GM23338 (cell line): ENCODE results near the gene MGAT3. TPM values are rescaled to one million over a fixed set of nuclear protein-coding genes. Genes with fewer than 3 reads are reported as not detected.

Source experiments
- ATAC-seq: fragments of 200-7000 bp; cut with Tn5 transposase; 3 replicates; pipeline ENCODE4 v1.9.1; 2020
- DNase-seq: peaks from one replicate; pipeline ENCODE4 v3.0.0-alpha.2; 2015; ENCODE audit warnings: low spot score
- H2AFZ ChIP-seq: fragments of 200-600 bp; sonication (generic); 2 replicates; pipeline ENCODE4 v1.8.0; 2016; ENCODE audit warnings: antibody characterized with exemption, mild to moderate bottlenecking, moderate library complexity
- H3F3A ChIP-seq: fragments of 200-600 bp; sonication (generic); replicated peaks from 2 replicates; pipeline ENCODE4 v1.8.0; 2017; ENCODE audit warnings: antibody characterized with exemption, mixed run types, low read depth
- H3K27ac ChIP-seq: fragments of 200-600 bp; sonication (generic); 2 replicates; pipeline ENCODE4 v1.6.1; 2016; ENCODE audit warnings: low read depth
- H3K27me3 ChIP-seq: fragments of 200-600 bp; sonication (generic); 2 replicates; pipeline ENCODE4 v1.8.0; 2016; ENCODE audit warnings: mild to moderate bottlenecking, mixed run types, moderate library complexity; ENCODE audit not compliant: insufficient read depth
- H3K36me3 ChIP-seq: fragments of 200-600 bp; sonication (generic); 2 replicates; pipeline ENCODE4 v1.8.0; 2016; ENCODE audit warnings: mild to moderate bottlenecking; ENCODE audit not compliant: insufficient read depth
- H3K4me1 ChIP-seq: fragments of 200-600 bp; sonication (generic); 2 replicates; pipeline ENCODE4 v1.8.0; 2016; ENCODE audit warnings: mild to moderate bottlenecking, moderate library complexity; ENCODE audit not compliant: insufficient read depth
- H3K4me2 ChIP-seq: fragments of 200-600 bp; sonication (generic); 2 replicates; pipeline ENCODE4 v1.7.1; 2017; ENCODE audit warnings: mixed run types
- H3K4me3 ChIP-seq: fragments of 200-600 bp; sonication (generic); 2 replicates; pipeline ENCODE4 v1.6.1; 2016; ENCODE audit warnings: mixed run types
- H3K79me2 ChIP-seq: fragments of 200-600 bp; sonication (generic); replicated peaks from 2 replicates; pipeline ENCODE4 v1.8.0; 2017; ENCODE audit warnings: mild to moderate bottlenecking; ENCODE audit not compliant: insufficient read depth
- H3K9me2 ChIP-seq: fragments of 200-600 bp; sonication (generic); 2 replicates; pipeline ENCODE4 v1.8.0; 2017; ENCODE audit not compliant: insufficient read depth
- H4K20me1 ChIP-seq: fragments of 200-600 bp; sonication (generic); replicated peaks from 2 replicates; pipeline ENCODE4 v1.8.0; 2017; ENCODE audit warnings: mild to moderate bottlenecking; ENCODE audit not compliant: insufficient read depth
- H3K27ac Mint-ChIP-seq: 2 replicates; pipeline ENCODE4 v1.8.0; 2020; ENCODE audit warnings: inconsistent platforms, mild to moderate bottlenecking, moderate library complexity, mixed read lengths
- H3K27me3 Mint-ChIP-seq: 3 replicates; pipeline ENCODE4 v1.8.0; 2022; ENCODE audit warnings: low read depth, mild to moderate bottlenecking, moderate library complexity, mixed read lengths, inconsistent platforms; ENCODE audit not compliant: insufficient read depth, poor library complexity
- H3K36me3 Mint-ChIP-seq: 3 replicates; pipeline ENCODE4 v1.8.0; 2021; ENCODE audit warnings: low read depth, mild to moderate bottlenecking, inconsistent platforms, moderate library complexity, mixed read lengths
- H3K4me1 Mint-ChIP-seq: 3 replicates; pipeline ENCODE4 v1.8.0; 2020; ENCODE audit warnings: mild to moderate bottlenecking, inconsistent platforms, mixed read lengths
- H3K4me3 Mint-ChIP-seq: 3 replicates; pipeline ENCODE4 v1.8.0; 2021; ENCODE audit warnings: moderate library complexity, mild to moderate bottlenecking, inconsistent platforms, mixed read lengths
- H3K9me3 Mint-ChIP-seq: 3 replicates; pipeline ENCODE4 v1.8.0; 2020; ENCODE audit warnings: moderate library complexity, mild to moderate bottlenecking, inconsistent platforms, mixed read lengths
- NANOG ChIP-seq: IDR thresholded peaks from 2 replicates; pipeline ENCODE4 v1.6.1; 2016; ENCODE audit warnings: antibody characterized with exemption, borderline replicate concordance
- polyA plus RNA-seq: library from polyadenylated mRNA; unstranded; fragments of >200 nt; fragmentation: Nextera tagmentation; extraction: Ambion mirVana; gene quantifications from 2 replicates; pipeline ENCODE4 v1.2.1, GENCODE V29; 2016
- total RNA-seq: library from RNA; depleted of rRNA; stranded (reverse); fragments of >200 nt; shearing (Covaris generic); gene quantifications from 2 replicates; pipeline ENCODE4 v1.2.3, GENCODE V29; 2014
- TF ChIP-seq, protein P1 (sequence below): IDR thresholded peaks from 2 replicates; pipeline ENCODE4 v1.6.1; 2016; ENCODE audit warnings: antibody characterized with exemption
- TF ChIP-seq, protein P2 (sequence below): fragments of 250-450 bp; sonication (Bioruptor Pico); IDR thresholded peaks from 2 replicates; pipeline ENCODE4 v1.5.0; 2020; ENCODE audit warnings: mild to moderate bottlenecking, moderate library complexity
- TF ChIP-seq, protein P3 (sequence below): IDR thresholded peaks from one replicate; pipeline ENCODE4 v1.6.1; 2018; ENCODE audit warnings: antibody characterized with exemption; ENCODE audit not compliant: unreplicated experiment

Gene MGAT3
- total and polyA plus RNA-seq, 2 experiments from 2014 or later = 1.7 to 10.2 TPM

DNA sequence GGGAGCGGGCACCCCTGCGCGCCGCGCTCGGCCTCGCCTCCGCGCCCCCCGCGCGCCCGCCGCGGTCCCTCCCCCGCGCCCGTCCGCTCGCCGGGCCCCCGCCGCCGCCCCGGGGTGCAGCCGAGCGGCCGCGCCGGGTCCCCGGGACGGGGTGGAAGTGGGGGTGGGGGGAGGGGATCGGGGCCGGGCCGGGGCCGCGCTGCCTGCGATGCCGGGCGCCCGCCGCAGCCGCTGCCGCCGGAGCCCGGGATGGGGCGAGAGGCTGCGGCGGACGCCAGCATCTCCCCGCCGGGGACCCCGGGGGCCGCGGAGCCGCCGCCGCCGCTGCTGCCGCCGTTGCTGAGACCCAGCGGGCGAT lies 365 bp downstream of the MGAT3 start:
- Histone ChIP-seq H3K27ac (no peak overlapping the region), H2AFZ (no peak overlapping the region), H3K27me3 (peaks cover 28% of the 10 kb centered on the region), H3K36me3 (no peaks in the 10 kb centered on the region), H3K4me3 (peak overlapping the region; percentile 82; the same call in 1 of the 2 replicates), H3K9me2 (no peaks in the 10 kb centered on the region), H4K20me1 (no peaks in the 10 kb centered on the region), H3K4me2 (no peak overlapping the region), H3F3A (peaks cover 11% of the 10 kb centered on the region; the same call in 1 of the 2 replicates), H3K4me1 (peaks cover 14% of the 10 kb centered on the region), H3K79me2 (no peaks in the 10 kb centered on the region)
- H3K4me3 Mint-ChIP-seq = no peak overlapping the region
- peaks cover 3% of the 10 kb centered on the region; the same call in 1 of the 3 replicates for H3K36me3 Mint-ChIP-seq
- ATAC-seq (no peak), DNase-seq (no peak)
- peaks cover 31% of the 10 kb centered on the region for H3K4me1 Mint-ChIP-seq
- TF ChIP-seq, protein P1, sequence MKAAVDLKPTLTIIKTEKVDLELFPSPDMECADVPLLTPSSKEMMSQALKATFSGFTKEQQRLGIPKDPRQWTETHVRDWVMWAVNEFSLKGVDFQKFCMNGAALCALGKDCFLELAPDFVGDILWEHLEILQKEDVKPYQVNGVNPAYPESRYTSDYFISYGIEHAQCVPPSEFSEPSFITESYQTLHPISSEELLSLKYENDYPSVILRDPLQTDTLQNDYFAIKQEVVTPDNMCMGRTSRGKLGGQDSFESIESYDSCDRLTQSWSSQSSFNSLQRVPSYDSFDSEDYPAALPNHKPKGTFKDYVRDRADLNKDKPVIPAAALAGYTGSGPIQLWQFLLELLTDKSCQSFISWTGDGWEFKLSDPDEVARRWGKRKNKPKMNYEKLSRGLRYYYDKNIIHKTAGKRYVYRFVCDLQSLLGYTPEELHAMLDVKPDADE = no peak
- TF ChIP-seq, protein P2, sequence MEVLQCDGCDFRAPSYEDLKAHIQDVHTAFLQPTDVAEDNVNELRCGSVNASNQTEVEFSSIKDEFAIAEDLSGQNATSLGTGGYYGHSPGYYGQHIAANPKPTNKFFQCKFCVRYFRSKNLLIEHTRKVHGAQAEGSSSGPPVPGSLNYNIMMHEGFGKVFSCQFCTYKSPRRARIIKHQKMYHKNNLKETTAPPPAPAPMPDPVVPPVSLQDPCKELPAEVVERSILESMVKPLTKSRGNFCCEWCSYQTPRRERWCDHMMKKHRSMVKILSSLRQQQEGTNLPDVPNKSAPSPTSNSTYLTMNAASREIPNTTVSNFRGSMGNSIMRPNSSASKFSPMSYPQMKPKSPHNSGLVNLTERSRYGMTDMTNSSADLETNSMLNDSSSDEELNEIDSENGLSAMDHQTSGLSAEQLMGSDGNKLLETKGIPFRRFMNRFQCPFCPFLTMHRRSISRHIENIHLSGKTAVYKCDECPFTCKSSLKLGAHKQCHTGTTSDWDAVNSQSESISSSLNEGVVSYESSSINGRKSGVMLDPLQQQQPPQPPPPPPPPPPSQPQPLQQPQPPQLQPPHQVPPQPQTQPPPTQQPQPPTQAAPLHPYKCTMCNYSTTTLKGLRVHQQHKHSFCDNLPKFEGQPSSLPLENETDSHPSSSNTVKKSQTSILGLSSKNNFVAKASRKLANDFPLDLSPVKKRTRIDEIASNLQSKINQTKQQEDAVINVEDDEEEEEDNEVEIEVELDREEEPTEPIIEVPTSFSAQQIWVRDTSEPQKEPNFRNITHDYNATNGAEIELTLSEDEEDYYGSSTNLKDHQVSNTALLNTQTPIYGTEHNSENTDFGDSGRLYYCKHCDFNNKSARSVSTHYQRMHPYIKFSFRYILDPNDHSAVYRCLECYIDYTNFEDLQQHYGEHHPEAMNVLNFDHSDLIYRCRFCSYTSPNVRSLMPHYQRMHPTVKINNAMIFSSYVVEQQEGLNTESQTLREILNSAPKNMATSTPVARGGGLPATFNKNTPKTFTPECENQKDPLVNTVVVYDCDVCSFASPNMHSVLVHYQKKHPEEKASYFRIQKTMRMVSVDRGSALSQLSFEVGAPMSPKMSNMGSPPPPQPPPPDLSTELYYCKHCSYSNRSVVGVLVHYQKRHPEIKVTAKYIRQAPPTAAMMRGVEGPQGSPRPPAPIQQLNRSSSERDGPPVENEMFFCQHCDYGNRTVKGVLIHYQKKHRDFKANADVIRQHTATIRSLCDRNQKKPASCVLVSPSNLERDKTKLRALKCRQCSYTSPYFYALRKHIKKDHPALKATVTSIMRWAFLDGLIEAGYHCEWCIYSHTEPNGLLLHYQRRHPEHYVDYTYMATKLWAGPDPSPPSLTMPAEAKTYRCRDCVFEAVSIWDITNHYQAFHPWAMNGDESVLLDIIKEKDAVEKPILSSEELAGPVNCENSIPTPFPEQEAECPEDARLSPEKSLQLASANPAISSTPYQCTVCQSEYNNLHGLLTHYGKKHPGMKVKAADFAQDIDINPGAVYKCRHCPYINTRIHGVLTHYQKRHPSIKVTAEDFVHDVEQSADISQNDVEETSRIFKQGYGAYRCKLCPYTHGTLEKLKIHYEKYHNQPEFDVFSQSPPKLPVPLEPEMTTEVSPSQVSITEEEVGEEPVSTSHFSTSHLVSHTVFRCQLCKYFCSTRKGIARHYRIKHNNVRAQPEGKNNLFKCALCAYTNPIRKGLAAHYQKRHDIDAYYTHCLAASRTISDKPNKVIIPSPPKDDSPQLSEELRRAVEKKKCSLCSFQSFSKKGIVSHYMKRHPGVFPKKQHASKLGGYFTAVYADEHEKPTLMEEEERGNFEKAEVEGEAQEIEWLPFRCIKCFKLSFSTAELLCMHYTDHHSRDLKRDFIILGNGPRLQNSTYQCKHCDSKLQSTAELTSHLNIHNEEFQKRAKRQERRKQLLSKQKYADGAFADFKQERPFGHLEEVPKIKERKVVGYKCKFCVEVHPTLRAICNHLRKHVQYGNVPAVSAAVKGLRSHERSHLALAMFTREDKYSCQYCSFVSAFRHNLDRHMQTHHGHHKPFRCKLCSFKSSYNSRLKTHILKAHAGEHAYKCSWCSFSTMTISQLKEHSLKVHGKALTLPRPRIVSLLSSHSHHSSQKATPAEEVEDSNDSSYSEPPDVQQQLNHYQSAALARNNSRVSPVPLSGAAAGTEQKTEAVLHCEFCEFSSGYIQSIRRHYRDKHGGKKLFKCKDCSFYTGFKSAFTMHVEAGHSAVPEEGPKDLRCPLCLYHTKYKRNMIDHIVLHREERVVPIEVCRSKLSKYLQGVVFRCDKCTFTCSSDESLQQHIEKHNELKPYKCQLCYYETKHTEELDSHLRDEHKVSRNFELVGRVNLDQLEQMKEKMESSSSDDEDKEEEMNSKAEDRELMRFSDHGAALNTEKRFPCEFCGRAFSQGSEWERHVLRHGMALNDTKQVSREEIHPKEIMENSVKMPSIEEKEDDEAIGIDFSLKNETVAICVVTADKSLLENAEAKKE = no peak
- TF ChIP-seq NANOG = no peak
- TF ChIP-seq, protein P3, sequence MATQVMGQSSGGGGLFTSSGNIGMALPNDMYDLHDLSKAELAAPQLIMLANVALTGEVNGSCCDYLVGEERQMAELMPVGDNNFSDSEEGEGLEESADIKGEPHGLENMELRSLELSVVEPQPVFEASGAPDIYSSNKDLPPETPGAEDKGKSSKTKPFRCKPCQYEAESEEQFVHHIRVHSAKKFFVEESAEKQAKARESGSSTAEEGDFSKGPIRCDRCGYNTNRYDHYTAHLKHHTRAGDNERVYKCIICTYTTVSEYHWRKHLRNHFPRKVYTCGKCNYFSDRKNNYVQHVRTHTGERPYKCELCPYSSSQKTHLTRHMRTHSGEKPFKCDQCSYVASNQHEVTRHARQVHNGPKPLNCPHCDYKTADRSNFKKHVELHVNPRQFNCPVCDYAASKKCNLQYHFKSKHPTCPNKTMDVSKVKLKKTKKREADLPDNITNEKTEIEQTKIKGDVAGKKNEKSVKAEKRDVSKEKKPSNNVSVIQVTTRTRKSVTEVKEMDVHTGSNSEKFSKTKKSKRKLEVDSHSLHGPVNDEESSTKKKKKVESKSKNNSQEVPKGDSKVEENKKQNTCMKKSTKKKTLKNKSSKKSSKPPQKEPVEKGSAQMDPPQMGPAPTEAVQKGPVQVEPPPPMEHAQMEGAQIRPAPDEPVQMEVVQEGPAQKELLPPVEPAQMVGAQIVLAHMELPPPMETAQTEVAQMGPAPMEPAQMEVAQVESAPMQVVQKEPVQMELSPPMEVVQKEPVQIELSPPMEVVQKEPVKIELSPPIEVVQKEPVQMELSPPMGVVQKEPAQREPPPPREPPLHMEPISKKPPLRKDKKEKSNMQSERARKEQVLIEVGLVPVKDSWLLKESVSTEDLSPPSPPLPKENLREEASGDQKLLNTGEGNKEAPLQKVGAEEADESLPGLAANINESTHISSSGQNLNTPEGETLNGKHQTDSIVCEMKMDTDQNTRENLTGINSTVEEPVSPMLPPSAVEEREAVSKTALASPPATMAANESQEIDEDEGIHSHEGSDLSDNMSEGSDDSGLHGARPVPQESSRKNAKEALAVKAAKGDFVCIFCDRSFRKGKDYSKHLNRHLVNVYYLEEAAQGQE = no peak
- H3K9me3 Mint-ChIP-seq = no peaks in the 10 kb centered on the region; the same call in 2 of the 3 replicates
- peaks cover 44% of the 10 kb centered on the region for H3K27me3 Mint-ChIP-seq
- H3K27ac Mint-ChIP-seq = no peak overlapping the region
